LNCaP clone FGC (cell line): ENCODE data around the gene GNB1L.

Experiments used
- DNase-seq: peaks from one replicate; pipeline ENCODE4 v3.0.0-alpha.2; 2011; ENCODE audit warnings: low read depth
- H3K4me3 ChIP-seq: 2 replicates; pipeline ENCODE4 v1.5.1; 2011; ENCODE audit warnings: mild to moderate bottlenecking, low read depth, low read length, control low read depth
- TF ChIP-seq, protein P1 (sequence below): IDR thresholded peaks from 2 replicates; pipeline ENCODE4 v1.5.1; 2012; ENCODE audit warnings: mild to moderate bottlenecking; ENCODE audit not compliant: control insufficient read depth, insufficient read depth; ENCODE audit errors: extremely low read depth

Gene GNB1L

DNA sequence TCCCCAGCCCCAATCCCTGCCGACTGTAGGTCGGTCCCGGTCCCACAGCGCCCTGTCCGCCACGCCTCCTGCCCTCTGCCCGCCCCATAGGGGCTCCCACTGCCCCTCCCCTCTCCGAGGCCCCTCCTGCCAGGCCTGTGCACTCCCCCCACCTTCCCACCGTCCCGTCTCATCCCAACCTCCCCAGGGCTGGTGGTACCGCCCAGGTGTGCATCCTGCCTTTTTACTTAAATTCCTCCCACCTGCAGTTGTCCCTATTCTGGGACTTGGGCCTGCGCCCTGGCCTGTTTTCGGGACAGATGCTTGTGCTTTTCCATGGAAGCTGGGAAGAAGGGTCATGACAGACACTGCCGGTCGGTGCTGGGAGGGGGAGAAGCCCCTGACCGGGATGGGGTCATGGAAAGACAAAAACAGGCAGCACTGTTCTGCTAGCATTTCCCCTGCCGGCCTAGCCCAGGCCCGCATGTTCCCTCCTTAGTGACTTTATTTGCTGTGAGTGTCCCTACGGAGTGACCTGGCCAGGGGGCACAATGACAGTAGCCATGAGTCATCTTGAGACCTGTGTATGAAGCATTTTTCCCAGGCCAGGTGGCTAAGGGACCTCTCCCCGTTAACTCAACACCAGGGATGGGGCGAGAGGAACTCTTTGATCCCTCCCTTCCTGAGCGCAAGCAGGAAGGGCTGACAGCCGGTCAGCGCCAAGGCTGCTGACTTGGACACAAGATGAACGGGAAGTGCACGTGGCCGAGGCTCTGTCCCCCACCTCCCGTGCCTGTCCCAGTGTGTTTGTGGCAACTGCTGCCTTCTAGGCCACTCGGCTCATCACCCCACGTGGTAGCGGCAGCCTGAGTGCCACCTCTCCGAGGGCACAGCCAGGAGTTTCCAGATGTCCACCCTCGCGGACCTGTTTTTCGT, 87.0 kb downstream of the GNB1L start:
- H3K4me3 ChIP-seq, result no peak overlapping the region
- DNase-seq, result no peak
- TF ChIP-seq, protein P1, sequence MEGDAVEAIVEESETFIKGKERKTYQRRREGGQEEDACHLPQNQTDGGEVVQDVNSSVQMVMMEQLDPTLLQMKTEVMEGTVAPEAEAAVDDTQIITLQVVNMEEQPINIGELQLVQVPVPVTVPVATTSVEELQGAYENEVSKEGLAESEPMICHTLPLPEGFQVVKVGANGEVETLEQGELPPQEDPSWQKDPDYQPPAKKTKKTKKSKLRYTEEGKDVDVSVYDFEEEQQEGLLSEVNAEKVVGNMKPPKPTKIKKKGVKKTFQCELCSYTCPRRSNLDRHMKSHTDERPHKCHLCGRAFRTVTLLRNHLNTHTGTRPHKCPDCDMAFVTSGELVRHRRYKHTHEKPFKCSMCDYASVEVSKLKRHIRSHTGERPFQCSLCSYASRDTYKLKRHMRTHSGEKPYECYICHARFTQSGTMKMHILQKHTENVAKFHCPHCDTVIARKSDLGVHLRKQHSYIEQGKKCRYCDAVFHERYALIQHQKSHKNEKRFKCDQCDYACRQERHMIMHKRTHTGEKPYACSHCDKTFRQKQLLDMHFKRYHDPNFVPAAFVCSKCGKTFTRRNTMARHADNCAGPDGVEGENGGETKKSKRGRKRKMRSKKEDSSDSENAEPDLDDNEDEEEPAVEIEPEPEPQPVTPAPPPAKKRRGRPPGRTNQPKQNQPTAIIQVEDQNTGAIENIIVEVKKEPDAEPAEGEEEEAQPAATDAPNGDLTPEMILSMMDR, result no peak

DNA sequence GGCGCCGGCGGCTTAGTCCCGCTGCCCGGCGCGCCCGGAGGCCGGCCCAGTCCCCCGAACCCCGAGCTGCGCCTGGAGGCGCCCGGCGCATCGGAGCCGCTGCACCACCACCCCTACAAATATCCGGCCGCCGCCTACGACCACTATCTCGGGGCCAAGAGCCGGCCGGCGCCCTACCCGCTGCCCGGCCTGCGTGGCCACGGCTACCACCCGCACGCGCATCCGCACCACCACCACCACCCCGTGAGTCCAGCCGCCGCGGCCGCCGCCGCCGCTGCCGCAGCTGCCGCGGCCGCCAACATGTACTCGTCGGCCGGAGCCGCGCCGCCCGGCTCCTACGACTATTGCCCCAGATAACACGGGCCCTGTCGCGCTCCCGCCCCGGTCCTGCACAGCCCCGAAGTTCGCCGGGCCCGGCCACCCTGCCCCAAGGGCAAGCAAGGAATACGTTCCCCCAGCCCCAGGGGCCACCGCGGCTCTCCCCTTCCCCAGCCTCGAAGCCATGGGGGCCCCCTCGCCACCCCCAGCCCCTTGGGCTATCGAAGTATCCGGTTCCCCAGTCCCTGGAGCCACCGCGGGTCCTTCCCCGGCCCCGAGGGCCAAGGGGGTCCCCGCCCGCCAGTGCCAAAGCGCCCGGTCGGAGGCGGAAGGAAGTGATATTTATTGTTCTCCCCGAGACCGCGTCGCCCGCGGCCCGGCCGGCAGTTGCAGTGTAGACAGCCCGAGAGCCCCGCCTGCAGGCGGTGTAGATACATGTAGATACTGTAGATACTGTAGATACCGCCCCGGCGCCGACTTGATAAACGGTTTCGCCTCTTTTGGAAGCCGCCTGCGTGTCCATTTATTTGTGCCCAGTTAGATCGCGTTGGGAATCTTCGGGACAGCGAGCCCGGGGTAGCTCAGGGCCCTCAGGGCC, 87.9 kb downstream of the GNB1L start:
- no peak overlapping the region for H3K4me3 ChIP-seq
- TF ChIP-seq, protein P1, result no peak
- no peak for DNase-seq

DNA sequence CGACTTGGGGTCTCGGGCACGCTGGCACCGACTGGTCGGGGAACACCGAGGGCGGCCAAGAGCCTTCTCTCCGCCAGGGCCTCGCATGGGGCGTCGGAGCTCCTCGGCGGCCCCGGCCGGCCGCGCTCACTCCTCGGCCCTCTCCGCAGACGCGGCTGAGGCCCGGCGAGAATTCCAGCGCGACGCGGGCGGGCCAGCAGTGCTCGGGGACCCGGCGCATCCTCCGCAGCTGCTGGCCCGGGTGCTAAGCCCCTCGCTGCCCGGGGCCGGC, 88.5 kb downstream of the GNB1L start:
- DNase-seq, result no peak
- no peak overlapping the region for H3K4me3 ChIP-seq
- TF ChIP-seq, protein P1, result no peak

DNA sequence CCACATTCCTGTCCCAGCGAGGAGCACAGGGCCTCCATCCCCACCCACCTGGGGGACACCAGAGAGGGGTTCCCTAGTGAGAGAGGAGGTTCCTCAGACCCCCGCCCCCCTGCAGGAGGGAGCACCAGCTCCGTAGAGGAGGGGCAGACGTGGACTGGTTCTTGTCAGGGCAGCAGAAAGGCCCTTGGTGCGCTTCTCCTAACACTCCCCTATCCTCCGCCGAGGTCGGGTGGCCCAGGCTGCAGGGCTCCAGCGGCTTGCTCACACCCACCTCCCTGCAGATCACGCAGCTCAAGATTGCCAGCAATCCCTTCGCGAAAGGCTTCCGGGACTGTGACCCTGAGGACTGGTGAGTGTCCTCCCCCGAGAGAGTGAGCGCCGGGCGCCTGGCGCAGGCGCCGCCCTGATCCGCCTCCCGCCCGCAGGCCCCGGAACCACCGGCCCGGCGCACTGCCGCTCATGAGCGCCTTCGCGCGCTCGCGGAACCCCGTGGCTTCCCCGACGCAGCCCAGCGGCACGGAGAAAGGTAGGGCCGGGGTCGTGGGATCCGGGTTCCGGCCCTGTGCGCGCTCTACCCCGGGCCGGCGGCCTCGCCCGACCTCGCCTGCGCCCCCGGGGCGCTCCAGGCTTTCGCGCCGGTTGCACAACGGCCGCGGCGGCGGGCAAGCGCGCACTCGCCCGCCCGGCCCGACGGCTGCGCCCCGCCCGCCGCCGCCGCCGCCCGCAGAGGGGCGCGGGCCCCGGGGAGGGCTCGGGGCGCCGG, 89.0 kb downstream of the GNB1L start:
- H3K4me3 ChIP-seq, result no peak overlapping the region
- TF ChIP-seq, protein P1, result no peak
- DNase-seq, result no peak

DNA sequence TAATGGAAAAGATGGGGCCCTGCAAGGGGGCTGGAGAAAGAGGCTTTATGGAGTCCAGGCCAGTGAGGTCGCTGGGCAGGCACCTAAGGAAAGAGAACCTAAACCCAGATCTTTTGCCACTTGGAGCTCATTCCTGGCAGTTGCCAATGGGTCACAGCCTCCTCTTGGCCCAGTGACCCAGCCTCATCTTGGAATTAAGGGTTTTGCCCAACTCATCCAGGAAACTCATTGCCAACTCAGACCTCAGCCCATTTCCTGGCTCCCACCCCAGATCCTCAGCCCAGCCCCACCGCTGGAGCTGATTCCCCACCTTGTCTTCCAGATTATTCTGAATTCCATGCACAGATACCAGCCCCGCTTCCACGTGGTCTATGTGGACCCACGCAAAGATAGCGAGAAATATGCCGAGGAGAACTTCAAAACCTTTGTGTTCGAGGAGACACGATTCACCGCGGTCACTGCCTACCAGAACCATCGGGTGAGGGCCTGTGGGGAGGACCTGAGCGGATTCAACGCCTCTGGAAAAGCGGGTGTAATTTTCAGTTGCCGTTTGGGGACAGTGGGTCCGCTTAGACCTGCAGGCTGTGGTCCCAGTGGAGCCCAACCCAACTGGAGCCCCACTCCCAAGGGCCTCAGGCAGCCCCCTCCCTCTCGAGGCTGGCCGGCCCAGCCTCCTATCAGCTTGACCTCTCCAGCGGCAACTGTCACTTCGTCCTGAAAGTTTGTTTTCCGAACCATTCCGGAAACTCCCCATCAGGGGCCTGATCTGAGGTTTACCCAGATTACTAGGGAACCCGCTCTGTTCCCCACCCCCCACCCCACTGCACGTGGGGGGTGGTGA, 89.8 kb downstream of the GNB1L start:
- no peak for DNase-seq
- H3K4me3 ChIP-seq, result no peak overlapping the region
- TF ChIP-seq, protein P1, result no peak

DNA sequence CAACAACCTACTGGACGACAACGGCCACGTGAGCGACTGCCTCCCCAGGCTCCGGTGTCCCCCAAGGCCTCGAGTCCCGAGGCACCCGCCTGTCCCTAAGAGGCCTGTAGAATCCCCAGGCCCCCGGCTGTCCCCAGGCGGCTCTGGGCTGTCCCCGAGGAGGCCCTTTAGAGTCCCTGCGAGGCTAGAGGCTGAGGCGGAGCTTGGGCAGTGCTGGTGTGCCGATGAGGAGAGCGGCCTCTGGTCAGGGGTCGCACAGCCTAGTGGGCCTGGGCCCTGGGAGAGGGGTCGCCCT, 90.4 kb downstream of the GNB1L start:
- DNase-seq, result no peak
- H3K4me3 ChIP-seq, result no peak overlapping the region
- TF ChIP-seq, protein P1, result no peak
